Astrocyte (in vitro differentiated cells and primary cell): Measurements from ENCODE around the gene ITPR2. TPM values are rescaled to one million over a fixed set of nuclear protein-coding genes. Genes with fewer than 3 reads are reported as not detected.

Experiments used
- DNase-seq: peaks from one replicate; pipeline ENCODE4 v3.0.0-alpha.2; 2010; ENCODE audit warnings: low read depth
- FAIRE-seq: peaks from 2 replicates; lab custom pipeline; 2011; peaks lifted over from hg19 to GRCh38; lab: Jason Lieb, UNC
- H2AFZ ChIP-seq: 2 replicates; pipeline ENCODE4 v1.6.0; 2012; ENCODE audit warnings: low read depth, low read length, inconsistent platforms
- H3K27ac ChIP-seq: 2 replicates; pipeline ENCODE4 v1.5.1; 2011; ENCODE audit warnings: low read depth, low read length, inconsistent platforms
- H3K27me3 ChIP-seq: 2 replicates; pipeline ENCODE4 v1.6.0; 2011; ENCODE audit warnings: low read length, inconsistent platforms; ENCODE audit not compliant: insufficient read depth
- H3K36me3 ChIP-seq: 2 replicates; pipeline ENCODE4 v1.5.1; 2011; ENCODE audit warnings: low read length, inconsistent platforms; ENCODE audit not compliant: insufficient read depth
- H3K4me1 ChIP-seq: 2 replicates; pipeline ENCODE4 v1.5.1; 2011; ENCODE audit warnings: low read length, inconsistent platforms; ENCODE audit not compliant: insufficient read depth
- H3K4me2 ChIP-seq: 2 replicates; pipeline ENCODE4 v1.6.0; 2012; ENCODE audit warnings: low read length, inconsistent platforms
- H3K4me3 ChIP-seq: 2 replicates; pipeline ENCODE4 v1.5.1; 2011; ENCODE audit warnings: low read depth, mild to moderate bottlenecking, low read length, inconsistent platforms; ENCODE audit not compliant: insufficient read depth
- H3K79me2 ChIP-seq: 2 replicates; pipeline ENCODE4 v1.6.0; 2012; ENCODE audit warnings: mild to moderate bottlenecking, low read length, inconsistent platforms; ENCODE audit not compliant: insufficient read depth
- H3K9ac ChIP-seq: 2 replicates; pipeline ENCODE4 v1.6.0; 2012; ENCODE audit warnings: mild to moderate bottlenecking, low read length, inconsistent platforms
- H3K9me3 ChIP-seq: 2 replicates; pipeline ENCODE4 v1.5.1; 2012; ENCODE audit warnings: low read depth, mild to moderate bottlenecking, low read length, inconsistent platforms; ENCODE audit not compliant: insufficient read depth
- H4K20me1 ChIP-seq: 2 replicates; pipeline ENCODE4 v1.6.0; 2012; ENCODE audit warnings: low read length, inconsistent platforms; ENCODE audit not compliant: insufficient read depth
- H3K27ac Mint-ChIP-seq: one replicate; pipeline ENCODE4 v1.8.0; 2021; ENCODE audit warnings: mild to moderate bottlenecking, mixed read lengths; ENCODE audit not compliant: unreplicated experiment
- H3K27me3 Mint-ChIP-seq: one replicate; pipeline ENCODE4 v1.8.0; 2021; ENCODE audit warnings: low read depth, mixed read lengths; ENCODE audit not compliant: unreplicated experiment
- H3K36me3 Mint-ChIP-seq: one replicate; pipeline ENCODE4 v1.8.0; 2021; ENCODE audit warnings: low read depth, mixed read lengths; ENCODE audit not compliant: unreplicated experiment
- H3K4me1 Mint-ChIP-seq: one replicate; pipeline ENCODE4 v1.8.0; 2021; ENCODE audit warnings: low read depth, mixed read lengths; ENCODE audit not compliant: unreplicated experiment
- H3K4me3 Mint-ChIP-seq: one replicate; pipeline ENCODE4 v1.8.0; 2021; ENCODE audit warnings: mild to moderate bottlenecking, moderate library complexity, mixed read lengths; ENCODE audit not compliant: unreplicated experiment
- H3K9me3 Mint-ChIP-seq: one replicate; pipeline ENCODE4 v1.8.0; 2021; ENCODE audit warnings: mild to moderate bottlenecking, mixed read lengths; ENCODE audit not compliant: unreplicated experiment
- EZH2 ChIP-seq: IDR thresholded peaks from 2 replicates; pipeline ENCODE4 v1.6.1; 2012; ENCODE audit warnings: mild to moderate bottlenecking, low read length, inconsistent platforms; ENCODE audit not compliant: insufficient read depth
- total RNA-seq: library from RNA; stranded (reverse); gene quantifications from 2 replicates; pipeline ENCODE4 v1.2.1, GENCODE V29; 2021
- TF ChIP-seq, protein P1 (sequence below): IDR thresholded peaks from 2 replicates; pipeline ENCODE4 v1.5.1; 2011; ENCODE audit warnings: low read depth, mild to moderate bottlenecking, inconsistent platforms, low read length, moderate library complexity; ENCODE audit not compliant: insufficient read depth

ITPR2 gene
- total RNA-seq, 1 donor from 2014 or later: 24.4 TPM

DNA sequence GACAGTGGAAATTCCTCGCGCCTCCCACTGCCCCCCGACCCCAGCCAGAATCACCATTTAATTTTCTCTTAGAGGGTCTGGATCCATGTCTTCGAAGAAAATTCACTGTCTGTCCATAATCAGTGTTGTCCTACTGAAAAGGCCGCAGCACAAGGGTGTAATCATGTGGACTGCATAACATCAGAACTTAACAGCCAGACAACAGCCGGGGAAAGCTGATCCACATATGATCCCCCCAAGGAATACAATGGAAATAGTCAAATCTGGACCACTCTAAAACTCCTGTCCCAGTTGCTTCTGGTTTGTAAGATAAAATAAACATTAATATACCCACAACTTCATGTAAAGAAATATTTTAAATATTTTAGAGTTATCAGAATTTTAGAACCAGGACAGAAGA lies 460.1 kb downstream of the ITPR2 start:
- FAIRE-seq (no peak), DNase-seq (no peak)
- H3K9ac ChIP-seq: no peak overlapping the region
- Mint-ChIP-seq H3K9me3 (no peaks in the 10 kb centered on the region), H3K27me3 (no peaks in the 10 kb centered on the region), H3K4me1 (peaks cover 6% of the 10 kb centered on the region), H3K27ac (no peak overlapping the region), H3K36me3 (peaks cover 2% of the 10 kb centered on the region), H3K4me3 (no peak overlapping the region)
- H3K27me3 ChIP-seq: no peaks in the 10 kb centered on the region
- peaks cover 13% of the 10 kb centered on the region for H3K4me1 ChIP-seq
- no peaks in the 10 kb centered on the region for H3K36me3 ChIP-seq
- H3K9me3 ChIP-seq: no peaks in the 10 kb centered on the region
- no peaks in the 10 kb centered on the region for H4K20me1 ChIP-seq
- no peak overlapping the region for H3K4me3 ChIP-seq
- no peak for TF ChIP-seq EZH2
- TF ChIP-seq, protein P1, sequence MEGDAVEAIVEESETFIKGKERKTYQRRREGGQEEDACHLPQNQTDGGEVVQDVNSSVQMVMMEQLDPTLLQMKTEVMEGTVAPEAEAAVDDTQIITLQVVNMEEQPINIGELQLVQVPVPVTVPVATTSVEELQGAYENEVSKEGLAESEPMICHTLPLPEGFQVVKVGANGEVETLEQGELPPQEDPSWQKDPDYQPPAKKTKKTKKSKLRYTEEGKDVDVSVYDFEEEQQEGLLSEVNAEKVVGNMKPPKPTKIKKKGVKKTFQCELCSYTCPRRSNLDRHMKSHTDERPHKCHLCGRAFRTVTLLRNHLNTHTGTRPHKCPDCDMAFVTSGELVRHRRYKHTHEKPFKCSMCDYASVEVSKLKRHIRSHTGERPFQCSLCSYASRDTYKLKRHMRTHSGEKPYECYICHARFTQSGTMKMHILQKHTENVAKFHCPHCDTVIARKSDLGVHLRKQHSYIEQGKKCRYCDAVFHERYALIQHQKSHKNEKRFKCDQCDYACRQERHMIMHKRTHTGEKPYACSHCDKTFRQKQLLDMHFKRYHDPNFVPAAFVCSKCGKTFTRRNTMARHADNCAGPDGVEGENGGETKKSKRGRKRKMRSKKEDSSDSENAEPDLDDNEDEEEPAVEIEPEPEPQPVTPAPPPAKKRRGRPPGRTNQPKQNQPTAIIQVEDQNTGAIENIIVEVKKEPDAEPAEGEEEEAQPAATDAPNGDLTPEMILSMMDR: no peak
- no peak overlapping the region for H2AFZ ChIP-seq
- no peaks in the 10 kb centered on the region for H3K79me2 ChIP-seq
- H3K4me2 ChIP-seq: no peak overlapping the region
- no peak overlapping the region for H3K27ac ChIP-seq

DNA sequence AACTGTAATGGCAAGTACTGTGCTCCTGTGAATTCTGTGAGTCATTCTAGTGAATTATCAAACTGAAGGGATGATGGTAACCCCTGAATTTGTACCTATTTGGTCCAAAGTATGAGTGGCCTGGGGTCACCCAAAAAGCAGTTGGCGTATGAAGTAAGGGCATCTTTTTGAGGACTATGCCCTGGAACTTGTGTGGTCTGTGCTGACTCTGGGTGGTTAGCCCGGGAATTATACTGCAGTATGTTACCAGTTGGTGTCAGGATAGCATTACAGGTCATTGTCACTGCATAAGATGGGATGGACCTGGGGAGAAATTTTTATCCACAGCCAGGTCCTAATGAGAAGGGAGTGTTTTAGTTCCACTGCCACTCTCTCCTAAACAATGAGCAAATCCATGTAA lies 462.9 kb downstream of the ITPR2 start:
- no peaks in the 10 kb centered on the region for H4K20me1 ChIP-seq
- H3K9ac ChIP-seq: peak overlapping the region; percentile 23
- no peaks in the 10 kb centered on the region for H3K79me2 ChIP-seq
- no peak overlapping the region for H2AFZ ChIP-seq
- peaks cover 13% of the 10 kb centered on the region for H3K4me1 ChIP-seq
- no peak overlapping the region for H3K4me3 ChIP-seq
- FAIRE-seq (peak; percentile 13), DNase-seq (no peak)
- Mint-ChIP-seq H3K4me3 (no peak overlapping the region), H3K9me3 (no peaks in the 10 kb centered on the region), H3K36me3 (no peaks in the 10 kb centered on the region), H3K27ac (no peak overlapping the region), H3K4me1 (peaks cover 6% of the 10 kb centered on the region), H3K27me3 (no peaks in the 10 kb centered on the region)
- peak overlapping the region; percentile 48 for H3K27ac ChIP-seq
- no peaks in the 10 kb centered on the region for H3K27me3 ChIP-seq
- peak overlapping the region; percentile 35 for H3K4me2 ChIP-seq
- H3K36me3 ChIP-seq: no peaks in the 10 kb centered on the region
- no peaks in the 10 kb centered on the region for H3K9me3 ChIP-seq
- TF ChIP-seq, protein P1: no peak
- no peak for TF ChIP-seq EZH2

DNA sequence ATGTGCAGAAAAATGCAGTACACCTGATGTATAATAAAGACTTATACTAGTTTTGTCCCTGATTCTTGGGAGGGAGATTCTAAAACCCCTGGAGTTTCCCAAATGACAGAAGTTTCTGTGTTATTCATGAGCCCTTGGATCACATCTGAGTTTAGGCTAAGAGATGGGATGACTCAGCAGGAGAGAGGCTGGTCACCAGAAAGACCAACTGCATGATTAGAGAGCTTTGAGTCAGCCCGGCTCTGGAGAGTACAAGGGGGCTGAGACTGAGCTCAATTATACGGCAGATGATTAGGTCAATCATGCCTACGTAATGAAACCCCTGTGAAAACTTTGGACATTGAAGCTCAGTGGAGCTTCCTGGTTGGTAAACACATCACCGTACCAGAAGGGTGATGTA lies 463.4 kb downstream of the ITPR2 start:
- H3K4me3 Mint-ChIP-seq: no peak overlapping the region
- H3K4me3 ChIP-seq: no peak overlapping the region
- no peaks in the 10 kb centered on the region for H4K20me1 ChIP-seq
- no peaks in the 10 kb centered on the region for H3K9me3 ChIP-seq
- peak overlapping the region; percentile 35 for H3K4me2 ChIP-seq
- no peak overlapping the region for H3K27ac Mint-ChIP-seq
- no peaks in the 10 kb centered on the region for H3K27me3 Mint-ChIP-seq
- no peaks in the 10 kb centered on the region for H3K9me3 Mint-ChIP-seq
- no peaks in the 10 kb centered on the region for H3K36me3 Mint-ChIP-seq
- no peak for TF ChIP-seq EZH2
- TF ChIP-seq, protein P1: no peak
- DNase-seq: peak; percentile 89
- H2AFZ ChIP-seq: no peak overlapping the region
- no peaks in the 10 kb centered on the region for H3K79me2 ChIP-seq
- H3K9ac ChIP-seq: peak overlapping the region; percentile 23
- no peaks in the 10 kb centered on the region for H3K27me3 ChIP-seq
- H3K27ac ChIP-seq: peak overlapping the region; percentile 48
- H3K4me1 ChIP-seq: peaks cover 13% of the 10 kb centered on the region
- FAIRE-seq: peak; percentile 26
- H3K36me3 ChIP-seq: no peaks in the 10 kb centered on the region
- H3K4me1 Mint-ChIP-seq: peaks cover 6% of the 10 kb centered on the region
